PC-3 (cell line): ENCODE measurements around the gene PAPOLB.

Source experiments
- EZH2 ChIP-seq: fragments of 300-600 bp; sonication (generic); IDR thresholded peaks from one replicate; pipeline ENCODE4 v1.6.1; 2017; ENCODE audit warnings: antibody characterized with exemption, mild to moderate bottlenecking, low read length; ENCODE audit not compliant: unreplicated experiment
- TF ChIP-seq, protein P1 (sequence below): fragments of 300-600 bp; sonication (generic); conservative IDR thresholded peaks from 2 replicates; pipeline ENCODE4 v1.5.1; 2017; ENCODE audit warnings: antibody characterized with exemption, low read depth, mild to moderate bottlenecking, low read length

DNA sequence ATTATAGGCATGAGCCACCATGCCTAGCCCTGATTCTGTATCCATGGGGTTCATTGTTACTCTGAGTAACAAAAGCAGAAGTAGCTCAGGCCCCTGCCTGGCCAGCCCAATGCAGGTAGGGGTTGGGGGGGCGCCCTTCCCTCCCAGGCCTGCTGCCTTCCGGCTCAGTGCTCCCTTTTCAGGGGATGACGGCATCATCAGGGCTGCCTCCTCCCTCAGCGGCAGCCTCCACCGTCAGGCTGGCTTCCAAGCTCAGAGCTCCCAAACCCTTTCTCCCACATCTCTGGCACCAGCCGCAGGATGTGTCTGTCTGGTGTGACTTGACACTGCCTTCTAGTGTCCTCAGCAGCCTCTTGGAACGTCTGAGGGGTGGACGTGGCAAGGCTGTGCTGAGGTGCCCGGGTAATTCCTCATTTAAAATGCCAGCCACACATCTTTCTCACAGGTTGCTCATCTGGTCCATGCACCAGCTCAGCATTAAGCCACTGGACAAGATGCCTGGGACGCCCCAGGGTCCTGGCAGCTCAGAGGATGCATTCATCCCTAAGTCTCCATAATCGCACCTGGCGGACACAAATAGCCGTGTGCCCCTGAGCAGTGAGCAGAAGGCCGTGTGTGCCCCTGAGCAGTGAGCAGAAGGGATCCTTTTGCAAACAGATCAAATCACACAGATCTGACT is 38.2 kb downstream of the PAPOLB start:
- TF ChIP-seq, protein P1, sequence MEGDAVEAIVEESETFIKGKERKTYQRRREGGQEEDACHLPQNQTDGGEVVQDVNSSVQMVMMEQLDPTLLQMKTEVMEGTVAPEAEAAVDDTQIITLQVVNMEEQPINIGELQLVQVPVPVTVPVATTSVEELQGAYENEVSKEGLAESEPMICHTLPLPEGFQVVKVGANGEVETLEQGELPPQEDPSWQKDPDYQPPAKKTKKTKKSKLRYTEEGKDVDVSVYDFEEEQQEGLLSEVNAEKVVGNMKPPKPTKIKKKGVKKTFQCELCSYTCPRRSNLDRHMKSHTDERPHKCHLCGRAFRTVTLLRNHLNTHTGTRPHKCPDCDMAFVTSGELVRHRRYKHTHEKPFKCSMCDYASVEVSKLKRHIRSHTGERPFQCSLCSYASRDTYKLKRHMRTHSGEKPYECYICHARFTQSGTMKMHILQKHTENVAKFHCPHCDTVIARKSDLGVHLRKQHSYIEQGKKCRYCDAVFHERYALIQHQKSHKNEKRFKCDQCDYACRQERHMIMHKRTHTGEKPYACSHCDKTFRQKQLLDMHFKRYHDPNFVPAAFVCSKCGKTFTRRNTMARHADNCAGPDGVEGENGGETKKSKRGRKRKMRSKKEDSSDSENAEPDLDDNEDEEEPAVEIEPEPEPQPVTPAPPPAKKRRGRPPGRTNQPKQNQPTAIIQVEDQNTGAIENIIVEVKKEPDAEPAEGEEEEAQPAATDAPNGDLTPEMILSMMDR: no peak
- no peak for TF ChIP-seq EZH2
